Activated CD4-positive, alpha-beta T cell treated with anti-CD3 and anti-CD28 coated beads, Interleukin-2, amount 50 U/mL, for 1 hour (primary cell): ENCODE data around the gene SFSWAP.

ENCODE experiments used
- DNase-seq: peaks from one replicate; pipeline ENCODE4 v3.0.0-alpha.2; 2020

The SFSWAP gene

GRCh38 chr12:131825146-131825892 lies 114.4 kb downstream of the SFSWAP start:
- DNase-seq, result no peak

- DNase-seq, result no peak
These were observed 115.4 kb downstream of the SFSWAP start for GRCh38 chr12:131826097-131826928.

- DNase-seq, result no peak
These were observed 117.2 kb downstream of the SFSWAP start, which contains the start of gene MMP17 for GRCh38 chr12:131827961-131828534. Gene MMP17 (plus strand): TSS chr12:131828393. CDS start chr12:131828495, 102 bp downstream.

- no peak for DNase-seq
These were observed 117.9 kb downstream of the SFSWAP start for GRCh38 chr12:131828671-131829355.

- DNase-seq, result no peak
These were observed 118.5 kb downstream of the SFSWAP start for GRCh38 chr12:131829356-131829747.

GRCh38 chr12:131829791-131830334 lies 119.0 kb downstream of the SFSWAP start:
- no peak for DNase-seq

GRCh38 chr12:131830335-131830913 lies 119.5 kb downstream of the SFSWAP start:
- DNase-seq, result no peak

GRCh38 chr12:131830914-131831571 lies 120.2 kb downstream of the SFSWAP start:
- no peak for DNase-seq

- DNase-seq, result no peak
These were observed 120.7 kb downstream of the SFSWAP start for GRCh38 chr12:131831635-131832041.

- no peak for DNase-seq
These were observed 121.7 kb downstream of the SFSWAP start for GRCh38 chr12:131832321-131833231.

- DNase-seq, result no peak
These were observed 122.5 kb downstream of the SFSWAP start for GRCh38 chr12:131833288-131833895.

- no peak for DNase-seq
These were observed 123.2 kb downstream of the SFSWAP start for GRCh38 chr12:131833896-131834641.

GRCh38 chr12:131834798-131835615 lies 124.1 kb downstream of the SFSWAP start:
- DNase-seq, result no peak

GRCh38 chr12:131835616-131836171 lies 124.8 kb downstream of the SFSWAP start:
- DNase-seq, result no peak

- no peak for DNase-seq
These were observed 125.3 kb downstream of the SFSWAP start for GRCh38 chr12:131836193-131836592.

GRCh38 chr12:131836714-131837397 lies 126.0 kb downstream of the SFSWAP start:
- no peak for DNase-seq

- no peak for DNase-seq
These were observed 129.9 kb downstream of the SFSWAP start for GRCh38 chr12:131840643-131841416.
